ENCODE measurements around the gene LLGL2.

The LLGL2 gene

GRCh38 chr17:75523647-75524046 is 1.9 kb upstream of the LLGL2 start:
- no peak for DNase-seq (ENCODE audit: low read depth)

GRCh38 chr17:75524269-75524969 is 1.1 kb upstream of the LLGL2 start:
- no peak for DNase-seq (ENCODE audit: low read depth)

- DNase-seq (ENCODE audit: low read depth): no peak
Observed at GRCh38 chr17:75525806-75526554, 483 bp downstream of the LLGL2 start.

- DNase-seq (ENCODE audit: low read depth): no peak
Observed at GRCh38 chr17:75526555-75527270, 1.2 kb downstream of the LLGL2 start.

GRCh38 chr17:75530837-75531720 is 5.6 kb downstream of the LLGL2 start:
- no peak for DNase-seq (ENCODE audit: low read depth)

- DNase-seq (ENCODE audit: low read depth): no peak
Observed at GRCh38 chr17:75531721-75532072, 6.2 kb downstream of the LLGL2 start.

- DNase-seq (ENCODE audit: low read depth): no peak
Observed at GRCh38 chr17:75535119-75535537, 9.6 kb downstream of the LLGL2 start.

- DNase-seq (ENCODE audit: low read depth): no peak
Observed at GRCh38 chr17:75535871-75536270, 10.4 kb downstream of the LLGL2 start.

- DNase-seq (ENCODE audit: low read depth): no peak
Observed at GRCh38 chr17:75536366-75536765, 10.9 kb downstream of the LLGL2 start.

- no peak for DNase-seq (ENCODE audit: low read depth)
Observed at GRCh38 chr17:75539967-75540729, 14.7 kb downstream of the LLGL2 start.

- no peak for DNase-seq (ENCODE audit: low read depth)
Observed at GRCh38 chr17:75540923-75541503, 15.5 kb downstream of the LLGL2 start.

- DNase-seq (ENCODE audit: low read depth): no peak
Observed at GRCh38 chr17:75542229-75542628, 16.7 kb downstream of the LLGL2 start.

GRCh38 chr17:75542728-75543336 is 17.3 kb downstream of the LLGL2 start:
- no peak for DNase-seq (ENCODE audit: low read depth)

- no peak for DNase-seq (ENCODE audit: low read depth)
Observed at GRCh38 chr17:75544250-75544649, 18.8 kb downstream of the LLGL2 start.

- DNase-seq (ENCODE audit: low read depth): no peak
Observed at GRCh38 chr17:75546181-75546580, 20.7 kb downstream of the LLGL2 start.

- DNase-seq (ENCODE audit: low read depth): no peak
Observed at GRCh38 chr17:75547091-75547490, 21.6 kb downstream of the LLGL2 start.

- DNase-seq (ENCODE audit: low read depth): no peak
Observed at GRCh38 chr17:75548813-75549212, 23.3 kb downstream of the LLGL2 start.

GRCh38 chr17:75549246-75550138 is 24.0 kb downstream of the LLGL2 start:
- DNase-seq (ENCODE audit: low read depth): no peak

GRCh38 chr17:75550139-75550465 is 24.6 kb downstream of the LLGL2 start:
- no peak for DNase-seq (ENCODE audit: low read depth)

- DNase-seq (ENCODE audit: low read depth): no peak
Observed at GRCh38 chr17:75551266-75551665, 25.8 kb downstream of the LLGL2 start.
